H54 (cell line): ENCODE results near the gene KCNH5.

Source experiments
- DNase-seq: peaks from one replicate; pipeline ENCODE4 v3.0.0; 2011; ENCODE audit warnings: low spot score, mixed read lengths; ENCODE audit not compliant: insufficient read length
- FAIRE-seq: peaks from 3 replicates; lab custom pipeline; 2011; peaks lifted over from hg19 to GRCh38; lab: Jason Lieb, UNC
- POLR2A ChIP-seq: IDR thresholded peaks from 2 replicates; pipeline ENCODE4 v1.6.1; 2011; ENCODE audit warnings: low read depth, mild to moderate bottlenecking, low read length

KCNH5 gene

GRCh38 chr14:62718629-62719028 is 326.6 kb downstream of the KCNH5 start:
- no peak for FAIRE-seq
- DNase-seq: no peak
- TF ChIP-seq POLR2A: no peak

- FAIRE-seq (no peak), DNase-seq (no peak)
- no peak for TF ChIP-seq POLR2A
Measured at GRCh38 chr14:62711351-62712023, 333.8 kb downstream of the KCNH5 start.

- no peak for FAIRE-seq
- TF ChIP-seq POLR2A: no peak
- no peak for DNase-seq
Measured at GRCh38 chr14:62710811-62711210, 334.4 kb downstream of the KCNH5 start.

GRCh38 chr14:62709773-62710172 is 335.5 kb downstream of the KCNH5 start:
- TF ChIP-seq POLR2A: no peak
- FAIRE-seq: no peak
- DNase-seq: no peak

- DNase-seq (no peak), FAIRE-seq (no peak)
- no peak for TF ChIP-seq POLR2A
Measured at GRCh38 chr14:62706217-62706616, 339.0 kb downstream of the KCNH5 start.

GRCh38 chr14:62697461-62697860 is 347.8 kb downstream of the KCNH5 start:
- TF ChIP-seq POLR2A: no peak
- FAIRE-seq (no peak), DNase-seq (no peak)

GRCh38 chr14:62696929-62697328 is 348.3 kb downstream of the KCNH5 start:
- FAIRE-seq: no peak
- no peak for DNase-seq
- no peak for TF ChIP-seq POLR2A

GRCh38 chr14:62696331-62696924 is 348.8 kb downstream of the KCNH5 start:
- FAIRE-seq: no peak
- TF ChIP-seq POLR2A: no peak

GRCh38 chr14:62694075-62694474 is 351.2 kb downstream of the KCNH5 start:
- FAIRE-seq (peak; percentile 69), DNase-seq (peak; percentile 9)
- no peak for TF ChIP-seq POLR2A

More at GRCh38 chr14:62696331-62696924, 348.8 kb downstream of the KCNH5 start:
- no peak for DNase-seq

- no peak for FAIRE-seq
- no peak for TF ChIP-seq POLR2A
Measured at GRCh38 chr14:62692490-62693106, 352.7 kb downstream of the KCNH5 start.

GRCh38 chr14:62691647-62692489 is 353.4 kb downstream of the KCNH5 start:
- FAIRE-seq (peak; percentile 97), DNase-seq (peak; percentile 24)

More at GRCh38 chr14:62692490-62693106, 352.7 kb downstream of the KCNH5 start:
- no peak for DNase-seq

GRCh38 chr14:62689733-62690132 is 355.5 kb downstream of the KCNH5 start:
- TF ChIP-seq POLR2A: no peak
- peak; percentile 23 for FAIRE-seq
- DNase-seq: no peak

More at GRCh38 chr14:62691647-62692489, 353.4 kb downstream of the KCNH5 start:
- TF ChIP-seq POLR2A: no peak

- DNase-seq (no peak), FAIRE-seq (no peak)
- TF ChIP-seq POLR2A: no peak
Measured at GRCh38 chr14:62687818-62688217, 357.4 kb downstream of the KCNH5 start.
